GM12891 (cell line): ENCODE results near the gene ETS1.

Experiments
- DNase-seq: peaks from one replicate; pipeline ENCODE4 v3.0.0; 2011; ENCODE audit warnings: low spot score; ENCODE audit not compliant: insufficient read length
- FAIRE-seq: peaks from 2 replicates; lab custom pipeline; 2011; peaks lifted over from hg19 to GRCh38; lab: Jason Lieb, UNC
- PAX5 ChIP-seq: IDR thresholded peaks from 2 replicates; pipeline ENCODE4 v1.6.1; 2011; ENCODE audit warnings: low read length, moderate library complexity, mild to moderate bottlenecking; ENCODE audit not compliant: insufficient read depth, severe bottlenecking
- POLR2A ChIP-seq: IDR thresholded peaks from 2 replicates; pipeline ENCODE4 v1.6.1; 2011; ENCODE audit warnings: low read depth, low read length, control low read depth
- POLR2AphosphoS5 ChIP-seq: IDR thresholded peaks from 2 replicates; pipeline ENCODE4 v1.6.1; 2011; ENCODE audit warnings: low read depth, low read length, control low read depth
- POU2F2 ChIP-seq: IDR thresholded peaks from 2 replicates; pipeline ENCODE4 v1.6.1; 2011; ENCODE audit warnings: low read depth, mild to moderate bottlenecking, control low read depth, low read length, moderate library complexity
- SPI1 ChIP-seq: IDR thresholded peaks from 2 replicates; pipeline ENCODE4 v1.6.1; 2011; ENCODE audit warnings: low read depth, low read length, control low read depth
- TAF1 ChIP-seq: IDR thresholded peaks from 2 replicates; pipeline ENCODE4 v1.6.1; 2011; ENCODE audit warnings: low read depth, low read length, control low read depth

The ETS1 gene

DNA sequence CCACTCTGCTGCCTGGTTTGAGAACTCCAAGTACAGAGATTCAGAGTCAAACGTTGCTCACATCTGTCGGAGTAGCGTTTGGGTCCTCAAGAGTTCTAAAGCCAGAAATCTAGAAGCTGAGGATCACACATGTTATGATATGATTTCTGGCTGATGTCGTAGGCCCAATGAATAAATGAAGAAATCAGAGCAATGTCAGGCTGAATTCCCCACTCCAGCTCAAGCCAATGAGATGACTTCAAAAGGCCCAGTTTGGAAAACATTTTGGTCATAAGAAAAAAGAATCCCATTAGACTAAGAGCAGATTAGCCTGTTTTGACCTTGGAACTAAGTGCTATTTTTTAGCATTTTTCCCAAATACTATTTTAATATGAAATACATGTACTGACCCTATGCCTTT lies 106.7 kb downstream of the ETS1 start:
- FAIRE-seq: no peak
- no peak for DNase-seq
- TF ChIP-seq SPI1 (no peak), PAX5 (no peak), POLR2AphosphoS5 (no peak), POLR2A (no peak), TAF1 (no peak), POU2F2 (no peak)

GRCh38 chr11:128480066-128480465 lies 107.3 kb downstream of the ETS1 start:
- TF ChIP-seq TAF1 (no peak), PAX5 (no peak), POLR2A (no peak), POU2F2 (no peak), POLR2AphosphoS5 (no peak), SPI1 (no peak)
- FAIRE-seq (no peak), DNase-seq (no peak)

DNA sequence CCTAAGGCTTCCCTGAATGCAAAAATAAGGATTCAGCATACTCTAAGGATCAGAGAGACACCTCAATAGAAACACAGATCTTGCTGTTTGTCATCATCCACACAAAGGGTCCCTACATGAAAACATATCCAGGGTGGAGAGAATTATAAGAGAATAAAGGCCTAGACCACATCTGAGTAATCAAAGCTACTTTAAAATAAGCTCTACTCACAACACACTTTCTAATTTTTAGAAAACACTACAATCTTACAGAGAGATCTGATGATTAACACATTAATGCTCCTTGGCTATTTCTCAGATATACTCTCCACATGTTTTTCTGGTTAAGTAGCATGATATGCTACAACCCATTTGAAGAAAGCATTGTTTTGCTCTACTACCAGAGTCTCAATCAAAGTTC lies 108.2 kb downstream of the ETS1 start:
- DNase-seq (no peak), FAIRE-seq (no peak)
- TF ChIP-seq POLR2A (no peak), PAX5 (no peak), TAF1 (no peak), POLR2AphosphoS5 (no peak), SPI1 (no peak), POU2F2 (no peak)

GRCh38 chr11:128478305-128478704 lies 109.1 kb downstream of the ETS1 start:
- no peak for TF ChIP-seq POLR2AphosphoS5
- no peak for TF ChIP-seq SPI1
- TF ChIP-seq POU2F2: no peak
- no peak for TF ChIP-seq TAF1
- TF ChIP-seq PAX5: no peak
- TF ChIP-seq POLR2A: no peak
- DNase-seq (no peak), FAIRE-seq (no peak)

GRCh38 chr11:128477811-128478210 lies 109.5 kb downstream of the ETS1 start:
- TF ChIP-seq SPI1 (no peak), TAF1 (no peak), POU2F2 (no peak), POLR2AphosphoS5 (no peak), PAX5 (no peak), POLR2A (no peak)
- FAIRE-seq: peak; percentile 60
- no peak for DNase-seq

GRCh38 chr11:128477278-128477677 lies 110.1 kb downstream of the ETS1 start:
- DNase-seq: no peak
- TF ChIP-seq POLR2AphosphoS5 (no peak), SPI1 (no peak), POU2F2 (no peak), POLR2A (no peak), PAX5 (no peak)
- peak; percentile 41 for FAIRE-seq

- no peak for DNase-seq
- peak; percentile 69 for FAIRE-seq
- TF ChIP-seq POLR2AphosphoS5 (no peak), SPI1 (no peak), POLR2A (no peak), POU2F2 (no peak), PAX5 (no peak), TAF1 (no peak)
Measured at GRCh38 chr11:128476729-128477128, 110.6 kb downstream of the ETS1 start.

- TF ChIP-seq POU2F2: no peak
- TF ChIP-seq POLR2A: no peak
- FAIRE-seq (peak; percentile 52), DNase-seq (no peak)
Measured at GRCh38 chr11:128476049-128476448, 111.3 kb downstream of the ETS1 start.

DNA sequence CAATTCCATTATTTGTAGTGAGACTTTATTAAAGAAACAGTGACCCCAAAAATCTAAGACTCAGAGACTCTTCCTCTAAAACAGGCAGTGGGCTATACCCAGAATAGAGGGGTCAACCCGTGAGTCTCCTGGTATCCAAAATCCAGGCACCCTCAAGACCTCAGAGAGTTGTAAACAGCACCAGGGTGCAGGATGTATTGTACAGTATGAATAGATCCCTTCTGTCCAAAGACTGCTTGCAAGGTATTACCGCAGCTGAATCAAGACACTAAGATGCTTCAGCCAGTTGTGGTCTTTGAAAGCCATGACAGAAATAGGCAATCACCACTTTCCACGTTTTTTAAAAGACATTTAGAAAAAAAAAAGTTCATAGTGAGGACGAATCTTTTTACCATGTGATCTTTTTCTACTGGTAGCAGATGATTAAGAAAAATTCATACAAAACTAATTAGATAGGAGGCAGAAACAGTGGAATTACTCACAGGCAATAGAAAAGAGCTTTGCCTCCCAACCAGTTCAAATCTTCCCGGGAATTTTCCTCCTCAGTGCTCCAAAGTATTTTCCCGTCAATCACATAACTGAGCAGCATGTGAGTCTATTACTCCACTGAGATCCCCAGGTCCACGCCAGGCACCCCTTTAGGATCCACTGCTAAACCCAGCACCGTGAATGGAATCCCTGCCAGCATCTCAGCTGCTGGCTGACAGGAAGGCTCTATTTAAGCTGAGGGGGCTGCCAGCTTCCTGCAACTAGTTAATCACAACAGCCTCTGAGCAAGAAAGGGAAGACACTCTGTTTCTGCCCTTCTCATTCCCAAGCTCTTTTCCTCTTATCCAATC lies 113.1 kb downstream of the ETS1 start:
- no peak for TF ChIP-seq POU2F2
- TF ChIP-seq PAX5: no peak
- TF ChIP-seq SPI1: no peak
- TF ChIP-seq POLR2A: no peak
- no peak for TF ChIP-seq POLR2AphosphoS5
- TF ChIP-seq TAF1: no peak

DNA sequence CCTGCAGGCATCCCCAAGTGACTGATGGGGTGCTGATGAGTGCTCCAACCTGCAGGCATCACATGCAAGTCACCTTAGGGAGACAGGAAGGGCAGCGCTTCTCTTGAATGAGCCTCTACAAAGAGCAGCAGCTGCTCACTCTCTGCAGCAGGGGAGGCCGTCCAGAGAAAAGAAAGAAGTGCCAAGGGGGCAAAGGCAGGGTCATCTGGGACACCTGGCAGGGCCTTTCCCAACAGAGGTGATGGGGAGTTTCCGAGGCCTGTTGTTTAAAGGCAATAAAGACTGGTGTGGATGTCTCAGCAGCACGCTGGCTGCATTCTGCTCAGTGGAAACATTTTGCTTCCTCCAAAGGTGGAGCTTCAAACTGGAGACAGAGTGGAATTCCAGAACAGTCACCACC lies 113.7 kb downstream of the ETS1 start:
- TF ChIP-seq PAX5 (no peak), POLR2AphosphoS5 (no peak), TAF1 (peak; percentile 34; the same call in 1 of the 2 replicates), SPI1 (no peak), POLR2A (no peak), POU2F2 (no peak)
- FAIRE-seq: peak; percentile 87

More for the DNA sequence above, 113.1 kb downstream of the ETS1 start:
- FAIRE-seq (peak; percentile 87), DNase-seq (no peak)

More for the DNA sequence above, 113.7 kb downstream of the ETS1 start:
- no peak for DNase-seq
